Suprapubic skin (tissue), 4 donors: ENCODE data around the gene FCGR3A.
"Not testable (repeated sequence)": the region's sequence is repeated elsewhere in the genome, so short reads cannot be mapped to it uniquely, and the experiment has no call there.

Source experiments
- EP300 ChIP-seq: sonication (generic); formaldehyde crosslinking; IDR thresholded peaks from one replicate; pipeline ENCODE4 v1.6.1; 2017; ENCODE audit warnings: antibody characterized with exemption
- POLR2AphosphoS5 ChIP-seq, 3 donors: sonication (generic); formaldehyde crosslinking; IDR thresholded peaks; one replicate each; pipeline ENCODE4 v1.6.1; 2017; ENCODE audit warnings: antibody characterized with exemption in 3 of 3
- TF ChIP-seq, protein P1 (sequence below), 2 donors: fragments of 200-600 bp in 1 of 2; fragments of 450-650 bp in 1 of 2; sonication (generic) in 1 of 2; IDR thresholded peaks; one replicate each; pipeline ENCODE4 v1.5.1; 2016 to 2019; ENCODE audit warnings: antibody characterized with exemption in 2 of 2, mild to moderate bottlenecking in 1 of 2, moderate library complexity in 1 of 2

DNA sequence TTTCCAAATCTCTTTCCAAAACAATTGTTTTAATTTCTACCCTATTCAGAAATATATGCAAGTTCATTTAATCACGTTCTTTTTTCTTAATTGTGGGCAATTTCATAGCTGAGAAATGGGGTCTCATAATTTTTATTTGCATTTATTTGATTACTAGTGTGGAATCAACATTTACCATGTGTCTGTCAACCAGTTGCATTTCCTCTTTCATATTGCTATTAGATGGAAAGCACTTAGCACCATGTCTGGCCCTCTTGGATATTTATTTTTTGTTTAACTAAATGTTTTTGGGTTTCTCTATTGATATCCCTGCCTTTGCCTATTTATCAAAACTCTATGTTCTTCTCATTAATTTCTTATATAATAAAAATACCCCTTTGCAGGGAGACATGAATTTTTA is 13.9 kb upstream of the FCGR3A start:
- TF ChIP-seq EP300; POLR2AphosphoS5 (IDR thresholded peaks at IDR 0.05): not testable (repeated sequence)
- TF ChIP-seq, protein P1, sequence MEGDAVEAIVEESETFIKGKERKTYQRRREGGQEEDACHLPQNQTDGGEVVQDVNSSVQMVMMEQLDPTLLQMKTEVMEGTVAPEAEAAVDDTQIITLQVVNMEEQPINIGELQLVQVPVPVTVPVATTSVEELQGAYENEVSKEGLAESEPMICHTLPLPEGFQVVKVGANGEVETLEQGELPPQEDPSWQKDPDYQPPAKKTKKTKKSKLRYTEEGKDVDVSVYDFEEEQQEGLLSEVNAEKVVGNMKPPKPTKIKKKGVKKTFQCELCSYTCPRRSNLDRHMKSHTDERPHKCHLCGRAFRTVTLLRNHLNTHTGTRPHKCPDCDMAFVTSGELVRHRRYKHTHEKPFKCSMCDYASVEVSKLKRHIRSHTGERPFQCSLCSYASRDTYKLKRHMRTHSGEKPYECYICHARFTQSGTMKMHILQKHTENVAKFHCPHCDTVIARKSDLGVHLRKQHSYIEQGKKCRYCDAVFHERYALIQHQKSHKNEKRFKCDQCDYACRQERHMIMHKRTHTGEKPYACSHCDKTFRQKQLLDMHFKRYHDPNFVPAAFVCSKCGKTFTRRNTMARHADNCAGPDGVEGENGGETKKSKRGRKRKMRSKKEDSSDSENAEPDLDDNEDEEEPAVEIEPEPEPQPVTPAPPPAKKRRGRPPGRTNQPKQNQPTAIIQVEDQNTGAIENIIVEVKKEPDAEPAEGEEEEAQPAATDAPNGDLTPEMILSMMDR (IDR thresholded peaks at IDR 0.05), result not testable (repeated sequence)
